ENCODE data around the gene GPR78. TPM values are rescaled to one million over a fixed set of nuclear protein-coding genes. Genes with fewer than 3 reads are reported as not detected.

The GPR78 gene, protein sequence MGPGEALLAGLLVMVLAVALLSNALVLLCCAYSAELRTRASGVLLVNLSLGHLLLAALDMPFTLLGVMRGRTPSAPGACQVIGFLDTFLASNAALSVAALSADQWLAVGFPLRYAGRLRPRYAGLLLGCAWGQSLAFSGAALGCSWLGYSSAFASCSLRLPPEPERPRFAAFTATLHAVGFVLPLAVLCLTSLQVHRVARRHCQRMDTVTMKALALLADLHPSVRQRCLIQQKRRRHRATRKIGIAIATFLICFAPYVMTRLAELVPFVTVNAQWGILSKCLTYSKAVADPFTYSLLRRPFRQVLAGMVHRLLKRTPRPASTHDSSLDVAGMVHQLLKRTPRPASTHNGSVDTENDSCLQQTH
- 2.1 TPM for polyA plus RNA-seq (2013, experiment 1 of 2; ENCODE audit: insufficient read length)
- 1.6 TPM for polyA plus RNA-seq (2013, experiment 2 of 2; ENCODE audit: insufficient read length)

DNA sequence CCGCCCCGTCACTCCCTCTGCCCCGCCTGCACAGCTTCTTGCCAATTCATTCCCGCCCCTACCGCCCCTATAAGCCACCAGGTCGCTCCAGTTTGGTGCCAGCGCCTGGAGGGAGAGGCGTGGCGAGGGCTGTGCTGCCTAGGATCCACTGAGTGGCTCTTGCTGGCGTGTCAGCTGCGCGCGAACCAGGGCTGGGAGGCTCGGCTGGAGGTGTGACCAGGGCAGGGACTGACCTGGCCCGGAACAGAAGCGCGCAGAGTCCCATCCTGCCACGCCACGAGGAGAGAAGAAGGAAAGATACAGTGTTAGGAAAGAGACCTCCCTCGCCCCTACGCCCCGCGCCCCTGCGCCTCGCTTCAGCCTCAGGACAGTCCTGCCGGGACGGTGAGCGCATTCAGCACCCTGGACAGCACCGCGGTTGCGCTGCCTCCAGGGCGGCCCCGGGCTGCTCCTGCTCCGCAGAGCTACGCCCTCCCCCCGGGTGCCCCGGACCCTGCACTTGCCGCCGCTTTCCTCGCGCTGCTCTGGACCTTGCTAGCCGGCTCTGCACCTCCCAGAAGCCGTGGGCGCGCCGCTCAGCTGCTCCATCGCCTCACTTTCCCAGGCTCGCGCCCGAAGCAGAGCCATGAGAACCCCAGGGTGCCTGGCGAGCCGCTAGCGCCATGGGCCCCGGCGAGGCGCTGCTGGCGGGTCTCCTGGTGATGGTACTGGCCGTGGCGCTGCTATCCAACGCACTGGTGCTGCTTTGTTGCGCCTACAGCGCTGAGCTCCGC, at the start of gene GPR78:
Gene GPR78 (plus strand): TSS at position 72 of the 773 bp plus-strand sequence. CDS start 591 bp downstream, at position 663.
- peak; percentile 68 for DNase-seq

DNA sequence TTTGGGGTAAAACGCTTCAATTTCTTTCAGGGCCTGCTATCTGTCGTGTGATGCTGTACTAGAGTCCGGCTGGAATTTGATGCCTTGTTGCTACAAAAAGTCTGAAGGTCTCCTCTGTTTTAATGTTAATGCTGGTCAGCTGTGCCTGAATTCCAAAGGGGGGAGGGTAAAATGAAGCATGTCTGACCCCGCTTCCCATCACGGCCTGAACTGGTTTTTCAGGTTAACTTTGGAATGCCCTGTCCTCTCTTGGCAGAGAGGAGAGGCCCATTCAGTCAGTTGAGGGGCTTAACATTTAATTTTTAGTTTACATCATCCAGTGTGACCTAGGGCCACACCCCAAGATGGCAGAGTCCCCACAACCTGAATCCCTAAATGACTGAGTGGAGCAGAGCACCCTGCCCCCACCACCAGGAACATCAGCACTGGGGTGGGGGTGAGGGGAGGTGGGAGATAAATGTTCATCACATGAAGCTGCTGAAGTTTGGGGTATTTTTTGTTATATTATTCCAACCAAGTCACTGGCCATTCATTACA, 47.9 kb upstream of the GPR78 start:
- no peak for DNase-seq

DNA sequence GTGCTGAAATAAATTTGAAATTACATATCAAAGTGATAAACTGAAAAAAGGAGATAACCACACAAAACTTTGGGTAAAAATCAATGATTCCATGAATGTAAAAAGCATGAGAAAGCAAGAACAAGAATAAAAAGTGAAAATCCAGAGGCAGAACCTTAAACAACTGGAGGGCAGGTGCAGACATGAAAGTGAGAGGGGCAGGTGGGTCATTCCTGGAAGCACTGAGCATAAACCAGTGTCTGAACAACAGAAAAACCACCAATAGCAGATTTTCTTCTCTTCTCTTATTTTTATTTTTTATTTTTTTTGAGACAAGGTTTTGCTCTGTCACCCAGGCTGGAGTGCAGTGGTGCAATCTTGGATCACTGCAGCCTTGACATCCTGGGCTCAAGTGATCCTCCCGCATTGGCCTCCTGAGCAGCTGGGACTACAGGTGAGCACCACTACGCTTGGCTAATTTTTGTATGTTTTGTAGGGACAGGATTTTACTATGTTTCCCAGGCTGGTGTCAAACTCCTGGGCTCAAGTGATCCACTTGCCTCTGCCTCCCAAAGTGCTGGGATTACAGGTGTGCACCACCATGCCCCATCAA, 46.8 kb upstream of the GPR78 start:
- no peak for DNase-seq

DNA sequence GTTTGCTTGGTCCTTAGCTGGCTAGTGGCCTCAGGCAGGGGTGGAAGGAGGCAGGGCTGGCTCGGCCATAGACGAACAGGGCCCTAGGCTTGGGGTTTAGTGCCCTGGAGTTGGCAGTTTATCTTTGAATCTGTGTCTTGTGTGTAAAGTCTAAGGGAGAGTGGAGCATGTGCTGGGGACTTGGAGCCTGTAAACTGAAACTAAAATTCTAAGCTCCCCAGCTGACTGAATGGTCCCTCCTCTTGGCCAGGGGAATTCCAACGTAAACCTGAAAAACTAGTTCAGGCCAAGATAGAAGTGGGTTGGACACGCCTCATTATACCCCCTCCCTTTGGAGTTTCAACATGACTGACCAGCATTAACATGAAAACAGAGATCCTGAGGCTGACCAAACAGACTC, 46.1 kb upstream of the GPR78 start:
- DNase-seq = no peak

DNA sequence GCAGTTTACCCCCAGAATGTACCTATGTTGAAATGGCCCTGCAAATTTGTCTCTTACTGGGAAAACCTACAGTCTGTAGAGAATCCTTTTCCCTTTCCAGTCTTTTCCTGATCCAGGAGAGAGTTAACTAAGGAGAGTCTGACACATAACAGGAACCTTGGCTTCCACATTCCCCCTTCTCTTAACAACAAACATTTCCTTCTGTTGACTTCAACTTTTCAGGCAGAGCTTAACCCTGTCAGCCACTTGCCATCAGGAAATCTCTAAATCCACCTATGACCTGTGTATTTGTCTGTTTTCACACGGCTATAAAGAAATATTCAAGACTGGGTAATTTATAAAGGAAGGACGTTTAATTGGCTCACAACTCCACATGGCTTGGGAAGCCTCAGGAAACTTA, 45.6 kb upstream of the GPR78 start:
- no peak for DNase-seq

DNA sequence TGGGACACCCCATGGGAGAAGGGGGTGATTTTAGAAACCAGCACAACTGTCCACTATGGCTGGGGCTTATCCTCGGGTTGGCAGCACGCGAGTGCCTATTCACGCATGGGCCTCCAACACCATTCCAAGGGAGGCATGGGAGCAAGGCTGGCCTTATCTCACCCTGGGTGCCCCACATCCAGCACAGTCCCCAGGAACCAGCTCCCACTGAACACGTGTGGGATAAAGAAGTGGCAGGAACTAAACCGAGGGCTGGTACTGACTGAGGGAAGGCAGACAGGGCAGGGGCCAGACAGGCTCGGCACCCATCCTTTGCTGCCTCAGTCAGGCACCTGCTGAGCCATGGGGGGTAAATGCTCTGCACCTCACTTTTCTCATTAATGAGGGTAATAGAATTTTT, 43.7 kb upstream of the GPR78 start:
- DNase-seq = no peak

DNA sequence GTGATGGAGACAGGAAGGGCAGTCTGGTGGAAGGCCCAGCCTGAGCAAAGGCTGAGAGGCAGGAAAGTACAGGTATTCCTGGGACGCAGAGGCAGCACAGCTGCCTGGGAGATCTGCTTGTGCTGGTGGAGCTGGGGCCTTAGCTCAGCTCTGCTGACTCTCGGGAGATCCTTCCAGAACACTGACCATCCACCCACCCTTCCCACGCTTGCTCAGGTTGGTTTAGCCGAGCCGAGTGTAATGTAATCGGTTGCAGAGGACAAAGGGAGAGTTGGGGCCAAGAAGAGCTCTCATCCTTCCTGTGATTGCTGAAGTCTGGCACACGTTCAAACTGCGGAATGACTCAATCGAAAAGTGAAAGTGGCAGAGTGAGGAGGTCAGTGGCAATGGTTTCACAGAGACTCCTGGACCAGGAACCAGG, 43.1 kb upstream of the GPR78 start:
- peak; percentile 88 for DNase-seq

DNA sequence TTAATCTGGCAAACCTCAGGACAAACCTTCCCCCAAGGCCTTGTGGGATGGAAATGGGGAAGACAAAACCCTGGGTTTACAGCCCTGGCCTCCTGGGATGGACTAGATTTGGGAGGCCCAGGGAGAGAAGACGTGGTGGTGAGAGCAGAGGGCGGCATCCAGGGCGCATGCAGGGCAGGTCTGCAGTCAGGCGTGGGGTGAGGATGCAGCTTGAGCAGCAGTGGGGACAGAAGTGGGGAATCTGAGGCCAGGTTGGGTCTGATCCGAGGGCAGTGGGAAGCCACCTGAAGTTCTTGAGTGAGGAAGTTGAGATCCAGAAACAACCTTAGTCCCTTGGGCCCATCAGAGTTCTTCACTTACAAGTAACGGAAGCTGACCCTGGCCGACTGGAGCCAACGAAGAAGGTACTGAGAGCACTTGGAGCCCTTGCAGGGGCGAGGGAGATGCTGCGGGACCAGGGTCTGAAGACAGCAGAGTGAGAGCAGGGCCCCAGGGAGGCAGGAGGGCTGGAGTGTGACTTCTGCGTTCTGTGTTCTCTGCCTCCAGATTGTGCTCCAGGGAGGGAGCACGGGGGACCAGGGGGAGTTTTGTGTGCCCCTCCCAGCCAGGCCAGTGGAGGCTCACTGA, 42.0 kb upstream of the GPR78 start:
- no peak for DNase-seq

DNA sequence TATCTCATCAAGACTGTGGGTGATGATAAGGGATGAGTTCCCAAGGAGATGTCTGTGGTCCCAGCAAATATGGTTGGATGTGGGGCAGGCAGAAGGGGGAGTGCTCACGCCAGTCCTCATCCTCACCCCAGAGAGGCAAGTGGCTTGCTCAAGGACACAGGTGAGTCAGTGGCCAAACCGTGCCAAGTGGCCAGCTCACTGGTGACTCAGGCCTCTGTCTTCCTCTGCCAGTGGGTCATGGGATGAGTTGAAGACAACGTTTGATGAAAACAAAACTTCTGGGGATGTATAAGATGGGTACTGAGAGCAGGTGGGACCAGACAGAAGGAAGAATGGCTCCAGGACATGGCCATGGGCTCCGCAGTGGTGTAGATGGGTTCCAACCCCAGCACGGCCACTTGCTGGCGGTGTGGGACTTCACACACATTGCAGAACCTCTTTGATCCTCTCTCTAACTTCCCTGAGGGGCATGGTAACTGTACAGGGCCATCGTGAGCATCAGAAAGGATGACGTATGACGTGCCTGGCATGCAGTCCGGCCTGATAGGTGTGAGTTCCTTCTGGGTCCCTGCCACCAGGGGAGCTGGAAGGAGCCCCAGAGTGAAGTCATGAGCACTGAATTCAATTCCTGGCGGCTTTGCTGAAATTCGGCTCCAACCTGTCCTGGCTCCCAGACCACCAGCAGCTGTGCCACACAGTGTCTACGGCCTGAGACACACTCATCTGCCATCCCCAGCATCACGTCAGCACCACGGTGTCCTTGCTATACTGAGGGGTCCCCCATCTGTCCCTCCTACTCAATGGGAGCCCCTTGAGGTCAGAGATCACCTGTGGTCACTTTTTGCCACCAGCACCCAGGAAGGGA, 41.3 kb upstream of the GPR78 start:
- peak; percentile 33 for DNase-seq

DNA sequence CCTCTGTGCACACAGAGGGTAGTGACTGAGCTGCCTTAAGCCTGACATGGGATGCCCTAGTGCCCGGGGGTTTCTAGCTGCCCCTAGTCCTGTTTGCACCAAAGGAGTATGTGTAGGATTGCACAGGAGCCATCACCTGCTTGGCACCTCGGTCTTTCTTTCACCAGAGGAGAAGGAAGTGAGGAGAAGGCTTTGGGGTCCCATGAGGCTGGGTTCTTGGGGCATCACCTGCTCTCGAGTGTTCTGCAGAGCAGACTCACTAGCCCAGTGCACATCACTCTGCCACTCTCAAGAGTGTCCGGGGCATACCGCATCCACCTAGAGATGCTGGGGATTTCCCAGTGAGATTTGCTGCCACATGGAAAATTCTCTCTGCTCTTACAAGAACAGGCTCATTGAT, 40.5 kb upstream of the GPR78 start:
- DNase-seq = no peak

DNA sequence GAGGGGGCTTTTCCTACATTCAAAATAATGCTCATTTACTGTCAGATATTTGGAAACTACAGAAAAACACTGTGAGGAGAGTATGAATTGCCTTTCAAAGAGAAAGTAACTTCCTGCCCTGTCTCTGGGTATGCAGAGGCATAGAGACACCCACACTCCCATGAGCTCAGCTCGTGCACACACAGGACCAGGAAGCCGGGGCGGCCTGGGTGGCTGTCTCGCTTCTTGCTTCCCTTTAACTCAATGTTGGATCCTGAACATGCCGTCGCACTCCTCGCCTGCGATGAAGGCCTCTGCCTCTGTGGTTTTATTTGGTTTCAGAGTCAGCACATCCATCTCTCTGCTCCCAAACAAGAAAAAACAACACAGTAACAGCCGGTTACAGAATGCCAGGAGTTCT, 40.1 kb upstream of the GPR78 start:
- no peak for DNase-seq

DNA sequence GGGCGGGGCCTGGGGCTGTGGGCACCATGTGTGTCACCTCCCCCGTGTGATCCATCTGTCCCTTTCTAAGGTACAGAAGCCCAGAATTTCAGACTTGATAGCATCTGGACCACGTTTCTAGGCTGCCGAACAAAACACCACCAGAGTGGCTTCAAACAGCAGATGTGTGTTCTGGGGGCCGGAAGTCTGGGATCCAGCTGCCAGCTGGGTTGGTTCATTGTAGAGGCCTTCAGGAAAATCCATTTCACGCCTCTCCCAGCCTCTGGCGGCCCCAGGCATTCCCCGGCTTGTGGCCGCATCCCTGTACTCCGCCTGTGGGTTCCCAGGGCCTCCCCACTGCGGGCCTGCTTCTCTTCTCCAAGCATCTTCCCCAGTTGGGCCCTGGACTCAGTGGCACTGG, 39.6 kb upstream of the GPR78 start:
- DNase-seq = no peak

DNA sequence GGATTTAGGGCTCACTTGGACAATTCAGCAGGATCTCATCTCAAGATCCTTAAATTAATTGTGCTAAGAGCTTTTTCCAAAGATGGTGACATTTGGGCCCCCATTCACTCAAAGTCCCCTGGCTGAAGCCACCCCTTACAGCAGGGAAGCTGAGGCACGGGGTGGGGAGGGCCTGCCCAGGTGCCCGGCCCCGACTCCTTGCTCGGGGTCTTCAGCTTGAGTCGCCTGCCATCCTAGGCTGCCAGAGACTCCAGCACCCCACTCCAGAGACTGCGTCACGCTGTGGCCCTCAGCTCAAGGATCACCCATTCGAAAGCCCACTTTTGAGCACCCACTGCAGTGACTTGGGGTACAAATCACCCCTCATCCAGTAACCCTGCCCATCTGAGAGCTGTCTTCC, 39.2 kb upstream of the GPR78 start:
- DNase-seq = no peak

DNA sequence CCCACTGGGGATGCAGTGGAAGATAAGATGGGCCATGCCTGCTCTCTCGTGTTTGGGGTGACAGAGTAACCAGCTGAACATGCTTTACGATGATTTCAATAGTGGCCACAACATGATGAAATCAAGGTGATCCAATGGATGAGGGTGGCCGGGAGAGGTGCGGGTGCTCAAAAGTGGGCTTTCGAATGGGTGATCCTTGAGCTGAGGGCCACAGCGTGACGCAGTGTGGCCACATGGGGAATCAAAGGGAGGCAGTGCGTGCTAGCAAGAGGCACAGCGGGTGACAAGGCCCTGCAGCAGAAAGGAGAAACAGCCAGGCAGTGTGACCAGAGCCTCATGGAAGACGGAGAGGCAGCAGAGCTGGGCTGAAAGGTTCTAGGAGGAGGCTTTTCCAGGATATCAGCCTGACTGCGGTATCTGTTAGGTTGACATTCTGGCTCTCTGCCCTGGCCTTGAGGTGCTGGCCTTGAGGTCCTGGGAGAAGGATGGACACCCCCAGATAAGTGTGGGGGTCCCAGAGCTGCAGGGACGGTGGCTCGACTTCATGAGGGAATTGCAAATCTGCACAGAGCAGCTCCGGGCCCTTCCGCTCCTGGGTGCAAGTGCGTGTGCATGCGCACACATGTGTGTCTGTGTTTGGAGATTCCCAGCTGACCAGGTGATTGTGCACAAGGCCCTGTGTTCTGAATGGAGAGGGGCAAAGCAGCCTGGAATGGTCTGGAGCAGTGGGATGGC, 38.0 kb upstream of the GPR78 start:
- DNase-seq = no peak

DNA sequence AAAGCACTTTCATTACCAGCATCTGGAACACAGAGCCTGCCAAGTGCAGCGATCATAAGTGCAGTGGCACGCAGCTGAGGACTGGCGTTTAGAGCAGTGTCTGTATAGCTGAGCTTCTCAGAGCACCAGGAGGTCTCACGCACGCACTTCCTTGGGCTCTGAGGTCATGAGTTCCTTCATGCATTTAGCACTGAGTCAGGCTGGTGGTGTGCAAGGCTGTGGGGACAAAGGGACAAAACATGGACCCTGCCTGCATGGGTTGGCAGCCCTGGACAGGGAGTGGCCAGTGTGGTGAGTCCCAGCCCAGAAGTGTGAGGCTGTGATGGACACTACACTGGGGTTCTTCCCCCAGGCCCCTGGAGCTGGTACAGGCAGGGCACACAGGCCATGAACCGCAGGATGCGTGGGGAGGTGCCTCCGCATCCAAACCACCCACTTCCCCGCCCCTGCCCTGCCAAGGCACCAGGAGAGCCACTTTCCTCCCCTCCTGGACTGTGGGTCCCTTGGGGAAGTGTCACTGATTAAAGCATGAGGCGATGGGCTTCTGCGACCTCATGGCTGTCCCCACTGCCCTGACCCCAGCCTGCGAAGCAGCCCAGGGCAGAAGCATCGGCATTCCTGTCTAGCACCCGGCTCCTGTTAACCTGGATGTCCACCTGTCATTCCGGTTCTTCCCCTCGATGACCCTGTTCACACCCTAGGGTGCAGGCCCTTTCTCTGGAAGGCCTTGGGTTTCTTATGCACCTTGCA, 37.2 kb upstream of the GPR78 start:
- DNase-seq = peak; percentile 77

DNA sequence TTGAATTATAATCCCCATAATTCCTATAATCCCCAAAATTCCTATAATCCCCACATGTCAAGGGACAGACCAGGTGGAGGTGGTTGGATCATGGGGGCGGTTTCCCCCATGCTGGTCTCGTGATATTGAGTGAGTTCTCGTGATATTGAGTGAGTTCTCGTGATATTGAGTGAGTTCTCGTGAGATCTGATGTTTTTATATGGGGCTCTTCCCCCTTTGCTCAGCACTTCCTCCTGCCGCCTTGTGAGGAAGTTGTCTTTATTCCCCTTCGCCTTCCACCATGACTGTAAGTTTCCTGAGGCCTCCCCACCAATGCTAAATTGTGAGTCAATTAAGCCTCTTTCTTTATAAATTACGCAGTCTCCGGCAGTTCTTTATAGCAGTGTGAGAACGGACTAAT, 36.6 kb upstream of the GPR78 start:
- DNase-seq = no peak

DNA sequence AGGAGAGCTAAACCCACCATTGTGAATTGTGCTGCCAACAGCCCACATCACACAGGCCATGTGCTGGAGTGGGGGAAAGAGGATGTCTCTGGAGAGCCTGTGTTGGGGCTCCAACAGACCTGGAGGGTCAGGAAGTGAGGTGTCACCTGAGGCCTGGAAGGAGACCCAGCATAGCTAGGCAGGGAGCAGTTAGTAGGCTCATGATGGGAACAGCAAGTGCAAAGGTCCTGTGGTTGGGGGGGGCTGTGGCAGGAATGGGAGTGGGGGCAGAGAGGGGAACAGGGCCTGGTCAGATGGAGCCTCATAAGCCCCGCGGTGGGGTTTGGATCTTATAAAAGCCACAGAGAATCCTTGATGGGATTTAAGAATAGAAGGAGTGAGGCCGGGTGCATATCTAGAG, 35.9 kb upstream of the GPR78 start:
- no peak for DNase-seq

DNA sequence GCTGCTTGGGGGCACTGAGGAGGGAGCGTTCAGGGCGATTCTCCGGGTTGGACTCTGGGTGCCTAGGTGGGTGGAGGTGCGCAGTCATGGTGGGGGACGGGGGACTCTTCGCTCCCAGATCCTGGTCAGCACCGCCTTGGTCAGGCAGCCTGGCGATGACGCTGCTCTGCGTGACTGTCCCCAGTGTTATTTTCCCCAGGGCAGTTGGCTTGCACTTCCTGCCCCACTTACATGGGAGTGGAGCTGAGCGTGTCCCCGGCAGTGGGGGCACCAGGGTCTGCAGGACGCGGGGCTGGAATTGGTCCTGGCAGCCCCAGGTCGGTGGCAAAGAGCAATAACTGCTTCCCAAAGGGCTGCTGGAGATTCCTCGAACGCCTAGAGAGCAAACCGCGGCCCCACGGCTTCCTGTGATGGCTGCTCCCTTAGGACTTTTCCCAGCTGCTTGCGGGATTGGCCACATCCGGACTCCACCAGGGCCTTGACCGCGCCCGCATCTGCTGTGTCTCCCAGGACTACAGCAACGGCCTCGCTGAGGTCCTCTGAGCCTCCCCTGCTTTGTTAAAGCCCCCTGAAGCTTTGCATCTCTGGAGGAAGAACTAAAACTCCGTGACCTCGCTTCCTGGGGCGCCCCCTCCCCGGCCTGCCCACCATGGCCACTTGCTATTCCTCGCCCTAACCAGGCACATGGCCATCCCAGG, 35.3 kb upstream of the GPR78 start:
- DNase-seq = peak; percentile 78

DNA sequence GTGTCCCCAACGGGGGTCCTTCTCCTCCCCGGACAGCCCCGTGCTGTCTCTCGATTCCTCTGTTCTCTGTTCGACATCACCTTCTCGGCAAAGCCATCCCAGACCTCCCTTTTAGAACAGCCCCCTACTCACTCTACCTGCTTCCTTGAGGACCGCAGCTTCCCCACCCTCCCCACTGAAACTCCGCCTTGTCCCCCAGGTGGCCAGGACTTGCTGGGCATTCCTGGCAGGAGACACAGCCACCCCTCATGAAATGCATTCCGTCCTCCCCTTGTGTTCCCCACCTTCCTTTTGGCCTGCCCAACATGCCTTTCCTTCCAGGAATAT, 34.8 kb upstream of the GPR78 start:
- no peak for DNase-seq

DNA sequence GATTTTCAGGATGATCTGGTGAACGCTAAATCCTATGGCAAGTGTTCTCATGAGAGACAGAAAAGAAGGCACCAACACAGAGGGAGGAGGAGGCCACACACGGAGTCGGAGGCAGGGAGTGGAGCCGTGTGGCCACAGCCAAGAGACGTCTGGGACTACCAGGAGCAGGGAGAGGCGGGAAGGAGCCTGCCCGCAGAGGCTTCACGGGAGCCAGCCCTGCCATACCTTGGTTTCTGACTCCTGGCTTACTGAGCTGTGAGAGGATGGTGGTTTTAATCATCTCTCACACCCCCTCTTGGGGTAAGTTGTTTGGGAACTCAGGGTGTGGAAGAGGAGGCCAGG, 33.5 kb upstream of the GPR78 start:
- no peak for DNase-seq

All from fibroblast of skin of scalp (primary cell).